ENCODE data around the gene DDX24. TPM values are rescaled to one million over a fixed set of nuclear protein-coding genes. Genes with fewer than 3 reads are reported as not detected.

DDX24 gene
- polyA plus RNA-seq, 3 donors, result 51.2 to 68.0 (median 53.8) TPM

DNA sequence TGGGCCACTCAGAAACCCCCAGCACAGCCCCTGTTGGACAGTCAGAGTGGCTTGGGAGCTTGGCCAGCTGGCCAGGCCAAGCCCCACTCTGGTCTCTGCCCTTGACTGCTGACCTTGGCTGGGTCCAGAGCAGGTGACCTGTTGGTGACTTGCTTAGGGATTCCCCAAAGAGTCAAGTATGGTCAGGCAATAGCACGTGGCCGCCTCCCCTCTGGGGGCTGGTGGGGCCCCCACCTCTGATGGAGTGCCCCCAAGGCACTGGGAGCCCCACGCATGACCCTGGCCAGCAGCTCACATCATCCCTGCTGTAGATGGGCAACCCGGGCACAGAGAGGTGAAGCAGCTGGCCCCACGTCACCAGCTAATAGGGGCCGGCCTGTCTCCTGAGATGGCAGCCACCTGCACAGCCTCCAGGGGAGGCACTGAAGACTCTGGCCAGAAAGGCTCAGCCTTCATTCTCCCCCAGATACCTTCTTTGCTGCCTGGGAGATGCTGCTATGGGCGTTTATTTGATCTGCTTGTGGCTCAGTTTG, 82.1 kb downstream of the DDX24 start:
- H3K4me1 Mint-ChIP-seq, result peaks cover 4% of the 10 kb centered on the region
- Histone ChIP-seq H3K36me3 (replicated peaks in 1 of 2; ENCODE audit: control insufficient read depth in 1 of 2, insufficient read depth in 2 of 2, low read length in 2 of 2) (no peaks in the 10 kb centered on the region), H3K4me3 (replicated peaks in 1 of 3; ENCODE audit: low read depth in 2 of 3, low read length in 3 of 3) (no peak overlapping the region), H3K9me3 (replicated peaks in 1 of 2; ENCODE audit: control insufficient read depth in 1 of 2, insufficient read depth in 1 of 2, low read length in 2 of 2) (no peaks in the 10 kb centered on the region), H4K20me1 (ENCODE audit: insufficient read depth, low read length) (no peaks in the 10 kb centered on the region), H3K4me1 (ENCODE audit: control insufficient read depth in 1 of 2, insufficient read depth in 2 of 2, low read length in 2 of 2) (no peaks in the 10 kb centered on the region), H3K9ac (ENCODE audit: insufficient read depth, low read length, poor library complexity, severe bottlenecking) (no peak overlapping the region), H3K4me2 (replicated peaks; ENCODE audit: extremely low read depth, low read length, poor library complexity, severe bottlenecking) (no peak overlapping the region), H3K27me3 (ENCODE audit: control insufficient read depth in 2 of 2, insufficient read depth in 2 of 2, low read length in 2 of 2) (no peaks in the 10 kb centered on the region), H2AFZ (ENCODE audit: insufficient read depth, low read depth, low read length, poor library complexity, severe bottlenecking) (no peak overlapping the region), H3K27ac (ENCODE audit: low read depth in 1 of 2, low read length in 2 of 2) (no peak overlapping the region), H3K79me2 (ENCODE audit: insufficient read depth, low read length) (no peaks in the 10 kb centered on the region)
- WGBS (ENCODE audit: insufficient coverage), result 98% methylated on average over 6 of the region's 7 CpGs
- intact Hi-C loops (cut with micrococcal nuclease), result no loop called here
- H3K36me3 Mint-ChIP-seq, result no peaks in the 10 kb centered on the region
- no peaks in the 10 kb centered on the region for H3K9me3 Mint-ChIP-seq
- H3K4me3 Mint-ChIP-seq, result no peak overlapping the region
- TF ChIP-seq, protein P1, sequence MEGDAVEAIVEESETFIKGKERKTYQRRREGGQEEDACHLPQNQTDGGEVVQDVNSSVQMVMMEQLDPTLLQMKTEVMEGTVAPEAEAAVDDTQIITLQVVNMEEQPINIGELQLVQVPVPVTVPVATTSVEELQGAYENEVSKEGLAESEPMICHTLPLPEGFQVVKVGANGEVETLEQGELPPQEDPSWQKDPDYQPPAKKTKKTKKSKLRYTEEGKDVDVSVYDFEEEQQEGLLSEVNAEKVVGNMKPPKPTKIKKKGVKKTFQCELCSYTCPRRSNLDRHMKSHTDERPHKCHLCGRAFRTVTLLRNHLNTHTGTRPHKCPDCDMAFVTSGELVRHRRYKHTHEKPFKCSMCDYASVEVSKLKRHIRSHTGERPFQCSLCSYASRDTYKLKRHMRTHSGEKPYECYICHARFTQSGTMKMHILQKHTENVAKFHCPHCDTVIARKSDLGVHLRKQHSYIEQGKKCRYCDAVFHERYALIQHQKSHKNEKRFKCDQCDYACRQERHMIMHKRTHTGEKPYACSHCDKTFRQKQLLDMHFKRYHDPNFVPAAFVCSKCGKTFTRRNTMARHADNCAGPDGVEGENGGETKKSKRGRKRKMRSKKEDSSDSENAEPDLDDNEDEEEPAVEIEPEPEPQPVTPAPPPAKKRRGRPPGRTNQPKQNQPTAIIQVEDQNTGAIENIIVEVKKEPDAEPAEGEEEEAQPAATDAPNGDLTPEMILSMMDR (IDR thresholded peaks at IDR 0.05), result no peak
- peaks cover 11 to 30% (median 15%) of the 10 kb centered on the region in 3 donors for H3K27me3 Mint-ChIP-seq (ENCODE audit: low read depth in 3 of 3)
- H3K27ac Mint-ChIP-seq, result peak overlapping the region in 1 of 7 donors; percentile 57
- no peak for DNase-seq

Other genes with a start within 250 kb of the DDX24 start
- gene FAM181A, start 153.9 kb downstream of the DDX24 start, polyA plus RNA-seq, result not detected
- 1 to 10 TPM in 2 of 3 donors, under 1 TPM in 1; 0.25 to 2.5 (median 1.4) TPM for gene ASB2, start 104.6 kb downstream of the DDX24 start, polyA plus RNA-seq
- not detected for gene CCDC197, start 83.9 kb downstream of the DDX24 start, polyA plus RNA-seq
- gene OTUB2, start 54.9 kb downstream of the DDX24 start, polyA plus RNA-seq, result under 1 TPM; 0.25 to 0.95 (median 0.28) TPM
- gene IFI27L1, start 108 bp upstream of the DDX24 start, polyA plus RNA-seq, result 1 to 10 TPM; 2.1 to 3.1 (median 2.2) TPM
- gene IFI27, start 29.5 kb upstream of the DDX24 start, polyA plus RNA-seq, result 1 to 10 TPM; 3.0 to 3.9 (median 3.3) TPM
- gene IFI27L2, start 48.4 kb upstream of the DDX24 start, polyA plus RNA-seq, result 100 to 1,000 TPM in 1 of 3 donors, 10 to 100 TPM in 2; 55.4 to 156 (median 96.1) TPM
- gene PPP4R4, start 93.1 kb upstream of the DDX24 start, polyA plus RNA-seq, result under 1 TPM in 1 of 3 donors, not detected in 2; 0.08 TPM
- gene SERPINA10, start 212.1 kb upstream of the DDX24 start, polyA plus RNA-seq, result not detected
- not detected for gene SERPINA6, start 242.1 kb upstream of the DDX24 start, polyA plus RNA-seq

All from CD14-positive monocyte (primary cell).